Neural cell (in vitro differentiated cells): ENCODE results near the gene NAE1. TPM values are rescaled to one million over a fixed set of nuclear protein-coding genes. Genes with fewer than 3 reads are reported as not detected.

ENCODE experiments used
- H2AFZ ChIP-seq: fragments of 200-600, 300-800 bp; sonication (generic), shearing (Covaris generic); 2 replicates; pipeline ENCODE4 v1.6.0; 2014; ENCODE audit warnings: low read depth, mild to moderate bottlenecking, antibody characterized with exemption, low read length, moderate library complexity
- H3F3A ChIP-seq: fragments of 200-600 bp; shearing (Covaris generic); 2 replicates; pipeline ENCODE4 v1.6.1; 2016; ENCODE audit warnings: mild to moderate bottlenecking, moderate library complexity, mixed read lengths, antibody characterized with exemption, low read length; ENCODE audit not compliant: insufficient read depth, poor library complexity, severe bottlenecking
- H3K27ac ChIP-seq: fragments of 200-600, 300-800 bp; sonication (generic), shearing (Covaris generic); 2 replicates; pipeline ENCODE4 v1.5.1; 2014; ENCODE audit warnings: mild to moderate bottlenecking, low read length, moderate library complexity
- H3K27me3 ChIP-seq: fragments of 300-800, 200-600 bp; sonication (generic), shearing (Covaris generic); 2 replicates; pipeline ENCODE4 v1.6.0; 2014; ENCODE audit warnings: mild to moderate bottlenecking, low read depth, low read length, moderate library complexity; ENCODE audit not compliant: insufficient read depth
- H3K36me3 ChIP-seq: fragments of 300-800, 200-600 bp; sonication (generic), shearing (Covaris generic); 2 replicates; pipeline ENCODE4 v1.5.1; 2014; ENCODE audit warnings: mild to moderate bottlenecking, antibody characterized with exemption, low read length, moderate library complexity; ENCODE audit not compliant: insufficient read depth
- H3K4me2 ChIP-seq: fragments of 300-800, 200-600 bp; sonication (generic), shearing (Covaris generic); 2 replicates; pipeline ENCODE4 v1.6.0; 2014; ENCODE audit warnings: mild to moderate bottlenecking, low read length
- H3K4me3 ChIP-seq: fragments of 300-800, 200-600 bp; sonication (generic), shearing (Covaris generic); 2 replicates; pipeline ENCODE4 v1.5.1; 2014; ENCODE audit warnings: mild to moderate bottlenecking, low read length, moderate library complexity
- H3K79me2 ChIP-seq: fragments of 200-600 bp; shearing (Covaris generic); replicated peaks from 2 replicates; pipeline ENCODE4 v1.6.0; 2014; ENCODE audit warnings: mild to moderate bottlenecking, low read length, moderate library complexity; ENCODE audit not compliant: insufficient read depth
- H3K9ac ChIP-seq: fragments of 300-800, 200-600 bp; sonication (generic), shearing (Covaris generic); 2 replicates; pipeline ENCODE4 v1.6.1; 2016; ENCODE audit warnings: mild to moderate bottlenecking, low read length, mixed read lengths
- H3K9me2 ChIP-seq: fragments of 200-600 bp; shearing (Covaris generic); 2 replicates; pipeline ENCODE4 v1.6.1; 2016; ENCODE audit warnings: mild to moderate bottlenecking, low read length, mixed read lengths; ENCODE audit not compliant: insufficient read depth
- H3K9me3 ChIP-seq: fragments of 200-600, 300-800 bp; sonication (generic), shearing (Covaris generic); 2 replicates; pipeline ENCODE4 v1.6.1; 2016; ENCODE audit warnings: mild to moderate bottlenecking, mixed run types, low read length, moderate library complexity, mixed read lengths
- H4K20me1 ChIP-seq: fragments of 200-600 bp; shearing (Covaris generic); 2 replicates; pipeline ENCODE4 v1.6.1; 2016; ENCODE audit warnings: mild to moderate bottlenecking, mixed run types; ENCODE audit not compliant: insufficient read depth
- CTCF ChIP-seq: fragments of 450-650 bp; IDR thresholded peaks from 2 replicates; pipeline ENCODE4 v1.5.1; 2014; ENCODE audit warnings: antibody characterized with exemption, mild to moderate bottlenecking, moderate library complexity; ENCODE audit not compliant: poor library complexity, severe bottlenecking
- EP300 ChIP-seq: fragments of 450-650 bp; conservative IDR thresholded peaks from 2 replicates; pipeline ENCODE4 v1.6.1; 2014; ENCODE audit warnings: antibody characterized with exemption, mild to moderate bottlenecking, moderate library complexity; ENCODE audit not compliant: poor library complexity, severe bottlenecking
- EZH2 ChIP-seq: fragments of 200-600, 300-800 bp; shearing (Covaris generic), sonication (generic); IDR thresholded peaks from 2 replicates; pipeline ENCODE4 v1.6.1; 2014; ENCODE audit warnings: antibody characterized with exemption, low read length, borderline replicate concordance, mild to moderate bottlenecking; ENCODE audit not compliant: insufficient read depth, poor library complexity, severe bottlenecking
- MXI1 ChIP-seq: fragments of 450-650 bp; conservative IDR thresholded peaks from 2 replicates; pipeline ENCODE4 v1.6.1; 2014; ENCODE audit warnings: antibody characterized with exemption, mild to moderate bottlenecking; ENCODE audit not compliant: poor library complexity, severe bottlenecking
- POLR2AphosphoS5 ChIP-seq: IDR thresholded peaks from 2 replicates; pipeline ENCODE4 v1.6.1; 2012
- RAD21 ChIP-seq: fragments of 450-650 bp; conservative IDR thresholded peaks from 2 replicates; pipeline ENCODE4 v1.6.1; 2014; ENCODE audit warnings: antibody characterized with exemption, mild to moderate bottlenecking, moderate library complexity
- REST ChIP-seq: IDR thresholded peaks from 2 replicates; pipeline ENCODE4 v1.6.1; 2012; ENCODE audit warnings: borderline replicate concordance
- SMC3 ChIP-seq: fragments of 450-650 bp; conservative IDR thresholded peaks from 2 replicates; pipeline ENCODE4 v1.6.1; 2014; ENCODE audit warnings: antibody characterized with exemption, mild to moderate bottlenecking, moderate library complexity; ENCODE audit not compliant: poor library complexity
- TAF1 ChIP-seq: IDR thresholded peaks from 2 replicates; pipeline ENCODE4 v1.6.1; 2012; ENCODE audit warnings: low read depth
- polyA plus RNA-seq: library from polyadenylated mRNA; depleted of rRNA; stranded (reverse); fragments of >200 nt; gene quantifications from 2 replicates; pipeline ENCODE4 v1.2.3, GENCODE V29; 2014

NAE1 gene
- polyA plus RNA-seq, 1 donor from 2014 or later: 227 TPM

- Histone ChIP-seq H3K27ac (no peak overlapping the region), H4K20me1 (no peaks in the 10 kb centered on the region), H3K36me3 (no peaks in the 10 kb centered on the region), H3K9me3 (no peaks in the 10 kb centered on the region), H3K9ac (no peak overlapping the region), H3K27me3 (peaks cover 34% of the 10 kb centered on the region), H3K4me2 (no peak overlapping the region), H3K9me2 (no peaks in the 10 kb centered on the region), H3K79me2 (no peaks in the 10 kb centered on the region), H3F3A (no peaks in the 10 kb centered on the region), H3K4me3 (no peak overlapping the region), H2AFZ (no peak overlapping the region)
- TF ChIP-seq POLR2AphosphoS5 (no peak), EP300 (no peak), REST (no peak), TAF1 (no peak), SMC3 (no peak), EZH2 (no peak), RAD21 (no peak), CTCF (no peak), MXI1 (no peak)
Observed at GRCh38 chr16:66849021-66849420, 18.2 kb upstream of the NAE1 start.

- Histone ChIP-seq H3K4me3 (no peak overlapping the region), H3K79me2 (no peaks in the 10 kb centered on the region), H3K9me2 (no peaks in the 10 kb centered on the region), H2AFZ (no peak overlapping the region), H3F3A (no peaks in the 10 kb centered on the region), H3K9me3 (no peaks in the 10 kb centered on the region), H3K27ac (no peak overlapping the region), H3K4me2 (no peak overlapping the region), H3K9ac (no peak overlapping the region), H4K20me1 (no peaks in the 10 kb centered on the region), H3K36me3 (no peaks in the 10 kb centered on the region), H3K27me3 (peaks cover 43% of the 10 kb centered on the region)
- no peak for TF ChIP-seq TAF1
- no peak for TF ChIP-seq EP300
- TF ChIP-seq RAD21: no peak
- TF ChIP-seq REST: no peak
- TF ChIP-seq CTCF: no peak
Observed at GRCh38 chr16:66848172-66848571, 17.4 kb upstream of the NAE1 start.
